Activated T-cell treated with anti-CD3 and anti-CD28 coated beads, Interleukin-2, amount 50 U/mL, for 48 hours (primary cell): ENCODE data around the gene NLRP6.
"Not testable (repeated sequence)": the region's sequence is repeated elsewhere in the genome, so short reads cannot be mapped to it uniquely, and the experiment has no call there.

Experiments
- DNase-seq, 2 experiments: peaks; one replicate each; pipeline ENCODE4 v3.0.0-alpha.2; 2020

Gene NLRP6

GRCh38 chr11:278001-278951, at the start of gene NLRP6:
TSS of gene NLRP6 (plus strand) at chr11:278407. CDS start at chr11:278570, 163 bp downstream.
- DNase-seq, result peak; percentile 23 to 26

DNA sequence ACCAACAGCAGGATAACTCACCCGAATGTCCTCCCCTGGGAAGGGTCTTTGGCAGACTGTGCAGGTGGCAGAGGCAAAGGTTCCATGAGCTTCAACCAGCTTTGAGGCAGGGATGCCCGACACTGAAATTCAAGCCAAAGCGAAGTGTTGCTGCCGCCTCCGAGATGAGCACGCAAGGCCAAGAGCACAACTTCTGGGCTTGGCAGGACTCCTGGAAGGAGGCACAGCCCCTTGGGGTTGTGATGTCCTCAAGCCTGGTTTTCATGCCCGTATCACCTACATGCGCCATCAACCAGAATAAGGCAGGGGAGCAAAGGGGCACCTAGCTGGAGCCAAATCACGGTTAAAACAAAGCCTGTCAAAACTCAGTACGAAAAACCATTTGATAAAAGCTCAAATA, 47.8 kb upstream of the NLRP6 start:
- DNase-seq, result no peak

DNA sequence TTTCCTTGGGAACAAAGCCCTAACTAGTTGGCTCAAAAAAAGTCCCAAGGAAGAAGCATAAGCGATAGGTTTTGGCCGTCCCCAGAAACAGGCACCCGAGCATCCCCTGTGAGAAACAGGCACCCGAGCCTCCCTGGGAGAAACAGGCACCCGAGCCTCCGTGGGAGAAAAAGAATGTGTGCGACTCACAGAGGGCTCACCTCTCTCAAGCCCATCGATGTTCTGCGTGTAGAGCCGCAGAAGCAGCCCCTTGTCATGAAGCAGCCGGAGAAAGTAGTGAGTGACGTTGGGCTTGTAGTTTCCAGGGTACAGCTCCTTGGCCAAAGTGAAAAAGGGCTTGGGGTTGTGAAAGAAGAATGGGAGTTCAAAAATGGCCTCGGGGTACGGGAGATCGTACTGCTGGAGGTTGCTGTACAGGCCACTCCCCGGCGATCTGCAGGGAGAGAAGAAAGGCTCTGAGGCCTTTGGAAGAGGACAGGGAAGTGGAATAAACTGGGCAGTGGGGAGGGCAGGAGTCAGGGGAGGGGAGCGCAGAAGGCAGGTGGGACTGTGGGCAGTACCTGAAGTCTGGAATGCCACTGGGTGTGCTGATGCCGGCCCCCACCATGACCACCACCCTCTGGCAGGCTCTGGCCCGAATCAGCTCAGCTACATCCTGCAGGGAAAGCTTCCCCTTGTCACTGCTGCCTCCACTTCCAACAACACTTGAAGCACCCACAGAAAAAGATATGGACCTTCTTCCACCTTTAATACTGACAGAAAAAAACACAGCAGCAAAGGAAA, 45.2 kb upstream of the NLRP6 start:
- no peak for DNase-seq

- DNase-seq, result no peak
Observed at GRCh38 chr11:235180-235579, 43.0 kb upstream of the NLRP6 start.

GRCh38 chr11:235609-235996, 42.6 kb upstream of the NLRP6 start:
- DNase-seq, result no peak

DNA sequence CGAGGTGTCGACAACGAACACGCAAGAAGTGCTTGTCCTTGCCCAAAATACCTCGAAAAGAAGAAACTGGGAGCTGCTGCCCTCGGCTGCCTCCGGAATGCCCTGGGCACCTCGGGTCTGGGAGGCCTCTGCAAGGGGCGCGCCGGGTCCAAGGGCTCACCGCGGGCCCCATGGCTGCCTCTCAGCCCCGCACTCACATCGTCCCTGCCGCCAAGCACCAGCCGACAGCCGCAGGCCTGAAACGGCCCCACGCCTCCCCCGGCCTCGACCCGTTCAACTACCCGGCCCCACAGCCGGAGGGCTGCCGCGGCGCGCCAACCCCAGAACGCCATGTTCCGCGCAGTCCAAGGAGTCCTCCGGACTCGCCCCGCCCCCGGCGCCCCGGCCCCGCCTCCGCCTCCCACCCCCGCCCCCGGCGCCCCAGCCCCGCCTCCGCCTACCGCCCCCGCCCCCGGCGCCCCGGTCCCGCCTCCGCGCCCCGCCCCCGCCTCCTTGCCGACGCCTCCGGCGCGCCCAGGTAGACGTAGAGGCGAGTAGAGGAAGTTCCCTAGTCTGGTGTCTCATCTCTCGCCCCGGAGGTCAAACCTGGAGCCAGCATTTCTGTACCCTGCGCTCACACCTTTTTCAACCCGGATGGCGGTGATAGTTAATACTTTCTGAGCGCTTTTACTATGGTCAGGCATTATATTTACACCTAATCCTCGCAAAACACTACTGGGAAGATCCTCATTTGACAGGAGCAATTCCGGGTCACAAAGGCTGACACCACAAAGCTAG, 42.0 kb upstream of the NLRP6 start, which contains the start of gene SIRT3:
SIRT3 (minus strand) TSS at position 346 of the 777 bp plus-strand sequence; CDS start at position 332, 14 bp downstream.
- DNase-seq, result peak; percentile 79 to 81

- peak; percentile 91 to 95 for DNase-seq
Observed at GRCh38 chr11:236774-237767, 41.1 kb upstream of the NLRP6 start, which contains the start of gene PSMD13. TSS of gene PSMD13 (plus strand) at chr11:236976. CDS start at chr11:237050, 74 bp downstream.

- not testable (repeated sequence) for DNase-seq
Observed at GRCh38 chr11:238346-238745, 39.9 kb upstream of the NLRP6 start.

- DNase-seq, result no peak
Observed at GRCh38 chr11:240315-240714, 37.9 kb upstream of the NLRP6 start.

DNA sequence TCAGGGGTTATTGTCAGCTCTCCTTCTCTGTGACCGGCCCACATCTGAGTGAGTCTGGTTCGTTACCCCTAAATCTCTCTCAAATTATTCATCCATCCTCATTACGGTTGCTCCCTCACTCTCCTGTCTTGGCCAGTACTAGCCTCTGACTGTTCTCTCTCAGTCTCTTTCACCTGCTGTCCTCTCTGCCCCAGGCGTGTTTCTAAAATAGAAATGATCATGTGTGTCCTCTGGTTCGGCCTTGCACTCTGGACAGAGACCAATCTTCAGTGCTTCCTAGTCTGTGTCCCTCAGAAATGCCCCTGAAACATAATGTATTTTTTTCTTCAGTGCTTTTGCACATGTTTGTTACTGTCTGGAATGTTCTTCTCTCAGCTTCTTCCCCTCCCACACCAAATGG, 36.6 kb upstream of the NLRP6 start:
- no peak for DNase-seq

DNA sequence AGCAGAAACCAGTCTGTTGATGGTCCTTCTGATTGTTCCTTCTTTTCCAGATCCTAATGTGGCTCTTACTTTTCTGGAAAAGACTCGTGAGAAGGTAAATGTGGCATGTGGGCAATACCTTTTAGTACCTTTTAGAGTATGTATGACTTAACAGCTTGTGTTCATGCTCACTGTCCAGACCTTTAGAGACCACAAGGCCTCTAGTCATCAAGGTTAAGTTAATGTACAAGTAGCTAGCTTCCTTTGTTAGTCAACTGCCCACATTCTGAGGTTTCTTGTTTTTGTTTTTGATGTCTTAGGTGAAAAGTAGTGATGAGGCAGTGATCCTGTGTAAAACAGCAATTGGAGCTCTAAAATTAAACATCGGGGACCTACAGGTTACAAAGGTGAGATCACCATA, 33.8 kb upstream of the NLRP6 start:
- DNase-seq, result no peak

- DNase-seq, result no peak
Observed at GRCh38 chr11:249062-249461, 29.1 kb upstream of the NLRP6 start.

DNA sequence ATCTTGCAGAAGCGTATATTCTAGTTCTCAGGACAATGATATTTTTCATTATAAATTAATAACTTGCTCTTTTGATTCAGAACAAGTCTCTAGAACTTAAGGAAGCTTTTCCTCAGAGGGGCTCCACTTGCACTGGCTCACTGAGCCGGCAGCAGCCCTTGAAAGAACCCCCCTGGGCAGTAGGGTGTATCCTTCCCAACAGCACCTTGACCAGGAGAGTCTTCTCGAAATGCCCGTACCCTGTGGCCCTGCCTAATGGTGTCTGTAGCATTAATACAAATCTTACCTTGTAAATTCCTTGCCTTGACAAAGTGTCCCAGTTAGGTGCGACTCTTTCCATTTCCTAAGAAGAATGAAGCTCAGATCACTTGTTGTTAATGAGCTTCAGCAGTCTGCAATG, 27.9 kb upstream of the NLRP6 start:
- DNase-seq, result peak in 1 of 2 experiments; percentile 17

DNA sequence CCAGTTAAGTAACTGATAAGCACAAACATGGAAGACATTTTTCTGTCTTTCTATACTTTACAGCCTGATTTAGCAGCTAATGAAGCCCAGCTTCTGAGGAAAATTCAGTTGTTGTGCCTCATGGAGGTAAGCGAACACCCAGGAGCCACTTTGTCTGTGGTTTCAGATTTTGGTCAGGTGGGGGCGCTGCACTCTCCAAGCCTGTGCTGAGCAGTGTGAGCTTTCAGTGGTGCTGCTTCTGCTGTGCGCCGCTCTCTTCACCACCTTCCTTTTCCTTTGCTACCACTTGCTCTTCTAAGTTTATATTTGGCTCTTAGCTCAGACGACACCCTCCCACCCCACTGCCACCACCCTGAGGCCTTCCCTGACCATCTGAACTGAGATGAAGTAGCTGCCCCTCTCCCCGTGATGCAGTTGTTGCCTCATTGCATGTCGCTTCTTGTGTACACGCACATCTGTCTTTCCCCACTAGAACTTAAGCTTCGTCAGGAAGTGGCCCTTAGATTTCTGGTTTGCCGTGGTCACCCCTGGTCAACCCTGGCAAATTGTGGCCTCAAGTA, 27.4 kb upstream of the NLRP6 start:
- peak; percentile 87 to 88 for DNase-seq

GRCh38 chr11:251550-251949, 26.7 kb upstream of the NLRP6 start:
- DNase-seq, result peak in 1 of 2 experiments; percentile 13

DNA sequence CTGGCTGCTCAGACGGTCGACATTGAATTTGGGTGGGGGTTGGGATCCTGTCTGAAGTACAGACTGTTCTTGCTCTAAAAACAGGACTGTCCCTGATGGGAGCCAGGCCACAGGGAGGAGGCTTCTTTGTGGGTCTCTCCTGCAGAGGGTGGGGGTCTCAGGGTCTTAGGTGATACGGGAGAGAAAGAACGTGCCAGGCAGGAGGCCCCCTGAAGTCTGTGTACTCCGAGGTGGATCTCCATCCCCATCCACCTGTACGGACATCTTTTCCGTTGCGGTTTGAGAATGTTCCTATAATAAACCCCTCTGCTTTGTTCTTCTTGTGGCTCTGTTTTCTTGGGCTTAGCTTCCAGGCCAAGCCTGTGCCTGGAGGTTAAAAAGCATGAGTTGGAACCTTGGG, 25.5 kb upstream of the NLRP6 start:
- peak in 1 of 2 experiments; percentile 9 for DNase-seq

GRCh38 chr11:253160-253885, 24.9 kb upstream of the NLRP6 start:
- DNase-seq, result peak in 1 of 2 experiments; percentile 13

- peak in 1 of 2 experiments; percentile 15 for DNase-seq
Observed at GRCh38 chr11:253886-254270, 24.3 kb upstream of the NLRP6 start.

- no peak for DNase-seq
Observed at GRCh38 chr11:255176-255575, 23.0 kb upstream of the NLRP6 start.

DNA sequence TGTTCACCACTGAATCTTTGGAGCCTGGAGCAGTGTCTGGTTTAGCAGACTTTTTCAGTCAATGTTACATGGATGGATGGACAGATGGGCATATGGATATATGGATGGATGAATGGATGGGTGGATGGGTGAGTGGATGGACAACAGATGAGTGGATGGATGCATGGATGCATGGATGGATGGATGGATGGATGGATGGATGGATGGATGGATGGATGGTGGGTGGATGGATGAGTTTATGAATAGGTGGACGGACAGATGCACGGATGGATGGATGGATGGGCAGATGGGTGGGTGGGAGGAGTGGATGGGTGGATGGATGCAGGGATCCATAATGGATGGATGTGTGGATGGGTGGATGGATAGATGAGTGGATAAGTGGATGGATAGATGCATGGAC, 22.4 kb upstream of the NLRP6 start:
- DNase-seq, result peak in 1 of 2 experiments; percentile 4
